Fibroblast of lung (primary cell): ENCODE results near the gene NKAIN1.
"Not testable (repeated sequence)": the region's sequence is repeated elsewhere in the genome, so short reads cannot be mapped to it uniquely, and the experiment has no call there.

Experiments
- EZH2 ChIP-seq: IDR thresholded peaks from 2 replicates; pipeline ENCODE4 v1.5.1; 2012; ENCODE audit warnings: low read length, control low read depth, mild to moderate bottlenecking; ENCODE audit errors: missing control alignments
- TF ChIP-seq, protein P1 (sequence below), 2 donors: IDR thresholded peaks in 1 of 2; conservative IDR thresholded peaks in 1 of 2; 1 replicate in 1 of 2; 2 replicates in 1 of 2; pipeline ENCODE4 v1.5.1; 2011 to 2012; ENCODE audit warnings: low read length in 2 of 2, control low read depth in 1 of 2, inconsistent platforms in 1 of 2, low read depth in 1 of 2, mild to moderate bottlenecking in 1 of 2

DNA sequence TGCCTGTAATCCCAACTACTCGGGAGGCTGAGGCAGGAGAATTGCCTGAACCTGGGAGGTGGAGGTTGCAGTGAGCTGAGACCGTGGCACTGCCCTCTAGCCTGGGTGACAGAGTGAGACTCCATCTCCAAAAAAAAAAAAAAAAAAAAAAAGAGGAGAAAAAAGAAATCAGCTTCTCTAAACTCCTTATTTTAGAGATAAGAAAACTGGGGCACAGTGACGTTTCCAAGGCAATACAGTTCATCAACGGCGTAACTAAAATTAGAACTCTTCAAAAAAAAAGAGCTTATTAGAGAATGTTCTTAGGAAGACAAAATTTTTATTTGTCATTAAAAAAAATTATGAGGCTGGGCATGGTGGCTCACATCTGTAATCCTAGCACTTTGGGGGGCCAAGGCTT is 22.7 kb upstream of the NKAIN1 start:
- TF ChIP-seq EZH2 = not testable (repeated sequence)
- TF ChIP-seq, protein P1, sequence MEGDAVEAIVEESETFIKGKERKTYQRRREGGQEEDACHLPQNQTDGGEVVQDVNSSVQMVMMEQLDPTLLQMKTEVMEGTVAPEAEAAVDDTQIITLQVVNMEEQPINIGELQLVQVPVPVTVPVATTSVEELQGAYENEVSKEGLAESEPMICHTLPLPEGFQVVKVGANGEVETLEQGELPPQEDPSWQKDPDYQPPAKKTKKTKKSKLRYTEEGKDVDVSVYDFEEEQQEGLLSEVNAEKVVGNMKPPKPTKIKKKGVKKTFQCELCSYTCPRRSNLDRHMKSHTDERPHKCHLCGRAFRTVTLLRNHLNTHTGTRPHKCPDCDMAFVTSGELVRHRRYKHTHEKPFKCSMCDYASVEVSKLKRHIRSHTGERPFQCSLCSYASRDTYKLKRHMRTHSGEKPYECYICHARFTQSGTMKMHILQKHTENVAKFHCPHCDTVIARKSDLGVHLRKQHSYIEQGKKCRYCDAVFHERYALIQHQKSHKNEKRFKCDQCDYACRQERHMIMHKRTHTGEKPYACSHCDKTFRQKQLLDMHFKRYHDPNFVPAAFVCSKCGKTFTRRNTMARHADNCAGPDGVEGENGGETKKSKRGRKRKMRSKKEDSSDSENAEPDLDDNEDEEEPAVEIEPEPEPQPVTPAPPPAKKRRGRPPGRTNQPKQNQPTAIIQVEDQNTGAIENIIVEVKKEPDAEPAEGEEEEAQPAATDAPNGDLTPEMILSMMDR (conservative IDR thresholded peaks at IDR 0.05 in 1 of 2, IDR thresholded peaks at IDR 0.05 in 1 of 2; ENCODE audit: low read depth in 1 of 2, low read length in 2 of 2) = not testable (repeated sequence)
